Breast epithelium (tissue), 4 donors: ENCODE measurements around the gene GSTT4. TPM values are rescaled to one million over a fixed set of nuclear protein-coding genes. Genes with fewer than 3 reads are reported as not detected.

Experiments used
- DNase-seq, 2 donors: peaks; one replicate each; pipeline ENCODE4 v3.0.0-alpha.2; 2019; ENCODE audit warnings: low spot score in 2 of 2
- H3K27ac ChIP-seq, 2 donors: fragments of 200-600 bp; sonication (generic) in 1 of 2; one replicate each; pipeline ENCODE4 v1.5.1; 2016 to 2019; ENCODE audit warnings: mild to moderate bottlenecking in 1 of 2
- H3K27me3 ChIP-seq, 2 donors: fragments of 200-600 bp; sonication (generic) in 1 of 2; one replicate each; pipeline versions ENCODE4 v1.5.1 to v1.6.0; 2017 to 2019; ENCODE audit warnings: control low read depth in 1 of 2, mild to moderate bottlenecking in 1 of 2
- H3K36me3 ChIP-seq: fragments of 200-600 bp; one replicate; pipeline ENCODE4 v1.5.1; 2019
- H3K4me1 ChIP-seq, 2 donors: fragments of 200-600 bp; sonication (generic); one replicate each; pipeline ENCODE4 v1.5.1; 2016 to 2019; ENCODE audit warnings: control low read depth in 1 of 2
- H3K4me3 ChIP-seq, 3 donors: fragments of 200-600 bp; sonication (generic); 1 replicate in 2 of 3; 2 replicates in 1 of 3; pipeline ENCODE4 v1.5.1; 2016 to 2019; ENCODE audit warnings: mild to moderate bottlenecking in 3 of 3, moderate library complexity in 2 of 3
- H3K9me3 ChIP-seq, 2 donors: fragments of 200-600 bp; sonication (generic) in 1 of 2; one replicate each; pipeline ENCODE4 v1.5.1; 2016 to 2019; ENCODE audit warnings: control low read depth in 1 of 2
- CTCF ChIP-seq, 3 donors: fragments of 450-650 bp; IDR thresholded peaks; one replicate each; pipeline ENCODE4 v1.5.1; 2016 to 2017; ENCODE audit warnings: antibody characterized with exemption in 3 of 3, mild to moderate bottlenecking in 3 of 3, moderate library complexity in 3 of 3
- POLR2A ChIP-seq: fragments of 450-650 bp; IDR thresholded peaks from one replicate; pipeline ENCODE4 v1.6.1; 2016; ENCODE audit warnings: antibody characterized with exemption, mild to moderate bottlenecking, moderate library complexity
- POLR2AphosphoS5 ChIP-seq, 3 donors: sonication (generic); formaldehyde crosslinking; IDR thresholded peaks; one replicate each; pipeline ENCODE4 v1.6.1; 2017; ENCODE audit warnings: antibody characterized with exemption in 3 of 3
- intact Hi-C: fragments of 100-400 bp; cut with DNase I; formaldehyde crosslinking; loops from one replicate; pipeline ENCODE4 v1.15.1; 2023; ENCODE audit warnings: low total_unique reads
- total RNA-seq, 3 donors: library from RNA; depleted of rRNA; stranded (reverse); fragments of >200 nt; gene quantifications; one replicate each; pipeline ENCODE4 v1.1.0, GENCODE V29; 2016

GSTT4 gene
- total RNA-seq, 3 donors from 2014 or later, result not detected

- DNase-seq, result no peak
- intact Hi-C loops, result no loop called here
- TF ChIP-seq POLR2AphosphoS5 (IDR thresholded peaks at IDR 0.05) (no peak), POLR2A (no peak), CTCF (IDR thresholded peaks at IDR 0.05) (no peak)
- peaks cover 0 to 6% of the 10 kb centered on the region in 2 donors for H3K4me1 ChIP-seq
- no peaks in the 10 kb centered on the region for H3K27me3 ChIP-seq
- H3K27ac ChIP-seq, result no peak overlapping the region
- no peaks in the 10 kb centered on the region for H3K36me3 ChIP-seq
- H3K9me3 ChIP-seq, result no peaks in the 10 kb centered on the region
- no peak overlapping the region for H3K4me3 ChIP-seq
Observed at GRCh38 chr22:24016156-24016555, 10.9 kb upstream of the GSTT4 start.

GRCh38 chr22:24011735-24012068 lies 6.4 kb upstream of the GSTT4 start:
- H3K9me3 ChIP-seq, result no peaks in the 10 kb centered on the region
- peaks cover 0 to 6% of the 10 kb centered on the region in 2 donors for H3K4me1 ChIP-seq
- intact Hi-C loops, result no loop called here
- TF ChIP-seq POLR2A, result no peak
- no peak for TF ChIP-seq CTCF (IDR thresholded peaks at IDR 0.05)
- TF ChIP-seq POLR2AphosphoS5 (IDR thresholded peaks at IDR 0.05), result no peak
- H3K36me3 ChIP-seq, result no peaks in the 10 kb centered on the region
- peak overlapping the region; percentile 77 to 90 for H3K27ac ChIP-seq
- no peak for DNase-seq
- no peaks in the 10 kb centered on the region for H3K27me3 ChIP-seq
- H3K4me3 ChIP-seq, result peak overlapping the region; percentile 73 to 97 (median 85)

- TF ChIP-seq POLR2AphosphoS5 (IDR thresholded peaks at IDR 0.05) (no peak), POLR2A (no peak), CTCF (IDR thresholded peaks at IDR 0.05) (no peak)
- no peak overlapping the region for H3K27ac ChIP-seq
- peaks cover 0 to 12% of the 10 kb centered on the region in 2 donors for H3K4me1 ChIP-seq
- H3K36me3 ChIP-seq, result no peaks in the 10 kb centered on the region
- H3K9me3 ChIP-seq, result no peaks in the 10 kb centered on the region
- H3K4me3 ChIP-seq, result no peak overlapping the region
- intact Hi-C loops, result no loop called here
- no peak for DNase-seq
- no peaks in the 10 kb centered on the region for H3K27me3 ChIP-seq
Observed at GRCh38 chr22:24010018-24010391, 4.8 kb upstream of the GSTT4 start.

- intact Hi-C loops, result no loop called here
- no peaks in the 10 kb centered on the region for H3K27me3 ChIP-seq
- H3K4me3 ChIP-seq, result no peak overlapping the region
- no peaks in the 10 kb centered on the region for H3K36me3 ChIP-seq
- no peak for DNase-seq
- no peak overlapping the region for H3K27ac ChIP-seq
- H3K4me1 ChIP-seq, result peaks cover 0 to 13% of the 10 kb centered on the region in 2 donors
- no peaks in the 10 kb centered on the region for H3K9me3 ChIP-seq
- TF ChIP-seq POLR2AphosphoS5 (IDR thresholded peaks at IDR 0.05), result no peak
- no peak for TF ChIP-seq CTCF (IDR thresholded peaks at IDR 0.05)
- no peak for TF ChIP-seq POLR2A
Observed at GRCh38 chr22:24009227-24010017, 4.2 kb upstream of the GSTT4 start.

- Histone ChIP-seq H3K4me3 (no peak overlapping the region), H3K27ac (no peak overlapping the region), H3K27me3 (no peaks in the 10 kb centered on the region), H3K9me3 (no peaks in the 10 kb centered on the region), H3K36me3 (no peaks in the 10 kb centered on the region), H3K4me1 (peaks cover 0 to 13% of the 10 kb centered on the region in 2 donors)
- intact Hi-C loops, result no loop called here
- DNase-seq, result no peak
- TF ChIP-seq CTCF (IDR thresholded peaks at IDR 0.05) (no peak), POLR2AphosphoS5 (IDR thresholded peaks at IDR 0.05) (no peak), POLR2A (no peak)
Observed at GRCh38 chr22:24008381-24009226, 3.4 kb upstream of the GSTT4 start.
